PC-9 (cell line): ENCODE data around the gene CADPS2. TPM values are rescaled to one million over a fixed set of nuclear protein-coding genes. Genes with fewer than 3 reads are reported as not detected.

Experiments
- BruUV-seq: library from RNA; stranded (reverse); fragments of 400-500 nt; replicated peaks from 2 replicates; lab custom pipeline; 2021; lab: Mats Ljungman, UMichigan
- CTCF ChIA-PET: fragments of 300-600 bp; sonication (Branson Sonifier 250); formaldehyde crosslinking; loops from one replicate; lab custom pipeline; 2022; ENCODE audit warnings: antibody characterized with exemption; lab: Charles Lee
- POLR2A ChIA-PET: fragments of 300-600 bp; sonication (Branson Sonifier 250); formaldehyde crosslinking; loops from one replicate; lab custom pipeline; 2022; ENCODE audit warnings: antibody characterized with exemption; ENCODE audit not compliant: unreplicated experiment; lab: Charles Lee
- DNase-seq, 2 experiments: peaks; one replicate each; pipeline versions ENCODE4 v3.0.0 to v3.0.0-alpha.2; 2015 to 2022; ENCODE audit warnings: mixed read lengths in 1 of 2
- H2AFZ ChIP-seq: fragments of 200-600 bp; sonication (generic); 2 replicates; pipeline ENCODE4 v1.8.1; 2017; ENCODE audit warnings: antibody characterized with exemption
- H3F3A ChIP-seq: fragments of 200-600 bp; sonication (generic); 2 replicates; pipeline ENCODE4 v1.8.1; 2017; ENCODE audit warnings: antibody characterized with exemption, mild to moderate bottlenecking, low read depth; ENCODE audit not compliant: insufficient read depth
- H3K27ac ChIP-seq: fragments of 200-600 bp; sonication (generic); 2 replicates; pipeline ENCODE4 v1.6.1; 2016; ENCODE audit warnings: mixed run types
- H3K27me3 ChIP-seq: fragments of 200-600 bp; sonication (generic); 2 replicates; pipeline ENCODE4 v1.6.1; 2016; ENCODE audit warnings: low read depth, mixed run types; ENCODE audit not compliant: insufficient read depth
- H3K36me3 ChIP-seq: fragments of 200-600 bp; sonication (generic); 2 replicates; pipeline ENCODE4 v1.6.1; 2016; ENCODE audit warnings: low read depth, mixed run types
- H3K4me1 ChIP-seq: fragments of 200-600 bp; sonication (generic); replicated peaks from 2 replicates; pipeline ENCODE4 v1.6.1; 2016; ENCODE audit warnings: mixed run types; ENCODE audit not compliant: insufficient read depth
- H3K4me2 ChIP-seq: fragments of 200-600 bp; sonication (generic); 2 replicates; pipeline ENCODE4 v1.6.1; 2017; ENCODE audit warnings: mixed run types
- H3K4me3 ChIP-seq: fragments of 200-600 bp; sonication (generic); 2 replicates; pipeline ENCODE4 v1.6.1; 2016; ENCODE audit warnings: mixed run types
- H3K79me2 ChIP-seq: fragments of 200-600 bp; sonication (generic); 2 replicates; pipeline ENCODE4 v1.6.1; 2017; ENCODE audit warnings: low read depth, mixed run types
- H3K9me2 ChIP-seq: fragments of 200-600 bp; sonication (generic); 2 replicates; pipeline ENCODE4 v1.8.1; 2017; ENCODE audit warnings: mild to moderate bottlenecking; ENCODE audit not compliant: insufficient read depth
- H3K9me3 ChIP-seq: fragments of 200-600 bp; sonication (generic); 2 replicates; pipeline ENCODE4 v1.8.1; 2016; ENCODE audit warnings: low read depth; ENCODE audit not compliant: insufficient read depth
- H4K20me1 ChIP-seq: fragments of 200-600 bp; sonication (generic); 2 replicates; pipeline ENCODE4 v1.8.1; 2017; ENCODE audit not compliant: insufficient read depth
- CTCF ChIP-seq: fragments of 200-600 bp; sonication (generic); conservative IDR thresholded peaks from 2 replicates; pipeline ENCODE4 v1.6.1; 2017; ENCODE audit warnings: mixed run types, antibody characterized with exemption, mild to moderate bottlenecking, moderate library complexity
- EZH2 ChIP-seq: fragments of 200-600 bp; sonication (generic); IDR thresholded peaks from 2 replicates; pipeline ENCODE4 v1.8.0; 2017; ENCODE audit warnings: antibody characterized with exemption, low read depth
- intact Hi-C: fragments of 100-400 bp; cut with micrococcal nuclease; formaldehyde crosslinking; loops from one replicate; pipeline ENCODE4 v1.10.0; 2022; ENCODE audit not compliant: unreplicated experiment
- total RNA-seq: library from RNA; stranded (reverse); gene quantifications from 2 replicates; pipeline ENCODE4 v1.2.3, GENCODE V29; 2021

CADPS2 gene
- total RNA-seq, 1 experiment from 2014 or later, result 11.9 TPM

GRCh38 chr7:122549578-122549977 lies 336.7 kb downstream of the CADPS2 start:
- no peak overlapping the region for H3K4me3 ChIP-seq
- no peak for TF ChIP-seq EZH2
- no peak for TF ChIP-seq CTCF
- intact Hi-C loops, result no loop called here
- H3K27me3 ChIP-seq, result no peaks in the 10 kb centered on the region
- H3K79me2 ChIP-seq, result no peaks in the 10 kb centered on the region
- no peak for DNase-seq
- H3K27ac ChIP-seq, result no peak overlapping the region
- H3K4me1 ChIP-seq, result no peaks in the 10 kb centered on the region
- POLR2A ChIA-PET, result no interaction called here
- no peaks in the 10 kb centered on the region for H3K9me2 ChIP-seq
- no peaks in the 10 kb centered on the region for H4K20me1 ChIP-seq
- no peaks in the 10 kb centered on the region for H3K36me3 ChIP-seq
- H2AFZ ChIP-seq, result no peak overlapping the region
- H3K4me2 ChIP-seq, result no peak overlapping the region
- H3F3A ChIP-seq, result no peaks in the 10 kb centered on the region
- CTCF ChIA-PET, result no interaction called here
- H3K9me3 ChIP-seq, result no peaks in the 10 kb centered on the region
- no TSS peak for BruUV-seq

GRCh38 chr7:122546496-122546895 lies 339.8 kb downstream of the CADPS2 start:
- CTCF ChIA-PET, result no interaction called here
- BruUV-seq, result no TSS peak
- H3K9me3 ChIP-seq, result no peaks in the 10 kb centered on the region
- no peaks in the 10 kb centered on the region for H3F3A ChIP-seq
- no peak overlapping the region for H3K4me2 ChIP-seq
- H3K9me2 ChIP-seq, result no peaks in the 10 kb centered on the region
- POLR2A ChIA-PET, result no interaction called here
- H3K36me3 ChIP-seq, result no peaks in the 10 kb centered on the region
- H3K27ac ChIP-seq, result no peak overlapping the region
- H3K4me3 ChIP-seq, result no peak overlapping the region
- DNase-seq, result no peak
- TF ChIP-seq EZH2 (no peak), CTCF (no peak)
- no peaks in the 10 kb centered on the region for H3K4me1 ChIP-seq
- intact Hi-C loops, result no loop called here
- H3K27me3 ChIP-seq, result no peaks in the 10 kb centered on the region
- no peaks in the 10 kb centered on the region for H3K79me2 ChIP-seq
- H2AFZ ChIP-seq, result no peak overlapping the region
- H4K20me1 ChIP-seq, result no peaks in the 10 kb centered on the region

- Histone ChIP-seq H3K79me2 (no peaks in the 10 kb centered on the region), H3K9me3 (no peaks in the 10 kb centered on the region), H3K9me2 (no peaks in the 10 kb centered on the region), H4K20me1 (no peaks in the 10 kb centered on the region), H3F3A (no peaks in the 10 kb centered on the region), H2AFZ (no peak overlapping the region), H3K4me3 (no peak overlapping the region), H3K27ac (no peak overlapping the region), H3K36me3 (no peaks in the 10 kb centered on the region), H3K4me1 (no peaks in the 10 kb centered on the region), H3K4me2 (no peak overlapping the region), H3K27me3 (no peaks in the 10 kb centered on the region)
- TF ChIP-seq EZH2 (no peak), CTCF (no peak)
- DNase-seq, result no peak
- BruUV-seq, result no TSS peak
- intact Hi-C loops, result no loop called here
- ChIA-PET POLR2A (no interaction called here), CTCF (no interaction called here)
Observed at GRCh38 chr7:122544463-122544862, 341.8 kb downstream of the CADPS2 start.
